IMR-90 (cell line): ENCODE data around the gene RRP1. TPM values are rescaled to one million over a fixed set of nuclear protein-coding genes. Genes with fewer than 3 reads are reported as not detected.
"Not testable (repeated sequence)": the region's sequence is repeated elsewhere in the genome, so short reads cannot be mapped to it uniquely, and the experiment has no call there.

Source experiments
- ATAC-seq: fragments of 200-7000 bp; cut with Tn5 transposase; 2 replicates; pipeline ENCODE4 v1.9.1; 2020; ENCODE audit warnings: low read depth, mild to moderate bottlenecking, moderate library complexity
- BruUV-seq: library from RNA; stranded (reverse); fragments of 400-500 nt; replicated peaks from 2 replicates; lab custom pipeline; 2021; lab: Mats Ljungman, UMichigan
- CTCF ChIA-PET: fragments of 300-600 bp; formaldehyde crosslinking; extraction: SDS; loops from one replicate; lab custom pipeline; 2021; ENCODE audit warnings: antibody characterized with exemption; lab: Yijun Ruan, JAX
- POLR2A ChIA-PET: fragments of 300-600 bp; sonication (Branson Sonifier 250); formaldehyde crosslinking; loops from one replicate; lab custom pipeline; 2022; ENCODE audit warnings: antibody characterized with exemption; ENCODE audit not compliant: unreplicated experiment; lab: Charles Lee
- DNase-seq: peaks from one replicate; pipeline ENCODE4 v3.0.0; 2013
- H2AFZ ChIP-seq: replicated peaks from 2 replicates; pipeline ENCODE3; 2013; ENCODE audit warnings: low read length, mild to moderate bottlenecking; ENCODE audit not compliant: poor library complexity
- H2AK5ac ChIP-seq: 2 replicates; pipeline ENCODE4 v1.6.1; 2013; ENCODE audit warnings: low read depth, low read length, inconsistent platforms
- H2AK9ac ChIP-seq: replicated peaks from 2 replicates; pipeline ENCODE3; 2013; ENCODE audit warnings: mild to moderate bottlenecking, low read depth, low read length, moderate library complexity; ENCODE audit not compliant: poor library complexity
- H2BK120ac ChIP-seq: 2 replicates; pipeline ENCODE4 v1.6.1; 2013; ENCODE audit warnings: low read depth, low read length, inconsistent platforms
- H2BK15ac ChIP-seq: 3 replicates; pipeline ENCODE4 v1.6.1; 2013; ENCODE audit warnings: low read depth, low read length, inconsistent platforms
- H2BK20ac ChIP-seq: 2 replicates; pipeline ENCODE4 v1.6.1; 2013; ENCODE audit warnings: low read depth, mild to moderate bottlenecking, inconsistent platforms, low read length, moderate library complexity
- H2BK5ac ChIP-seq: 2 replicates; pipeline ENCODE4 v1.6.1; 2013; ENCODE audit warnings: mild to moderate bottlenecking, low read depth, low read length, inconsistent platforms; ENCODE audit not compliant: poor library complexity, severe bottlenecking
- H3K14ac ChIP-seq: replicated peaks from 2 replicates; pipeline ENCODE4 v1.6.1; 2013; ENCODE audit warnings: low read depth, low read length, inconsistent platforms
- H3K18ac ChIP-seq: 2 replicates; pipeline ENCODE4 v1.6.1; 2013; ENCODE audit warnings: low read depth, low read length, control low read depth
- H3K23ac ChIP-seq: 2 replicates; pipeline ENCODE4 v1.6.1; 2013; ENCODE audit warnings: low read depth, low read length, inconsistent platforms
- H3K27ac ChIP-seq: 2 replicates; pipeline ENCODE4 v1.5.1; 2013; ENCODE audit warnings: mild to moderate bottlenecking, control low read depth, low read length; ENCODE audit not compliant: insufficient read depth
- H3K27me3 ChIP-seq: 2 replicates; pipeline ENCODE4 v1.6.1; 2013; ENCODE audit warnings: low read length; ENCODE audit not compliant: control insufficient read depth, insufficient read depth
- H3K36me3 ChIP-seq: 2 replicates; pipeline ENCODE4 v1.6.1; 2013; ENCODE audit warnings: low read length, mixed read lengths; ENCODE audit not compliant: control insufficient read depth, insufficient read depth
- H3K4ac ChIP-seq: 2 replicates; pipeline ENCODE4 v1.6.1; 2013; ENCODE audit warnings: low read depth, low read length, inconsistent platforms
- H3K4me1 ChIP-seq: 2 replicates; pipeline ENCODE4 v1.6.1; 2013; ENCODE audit warnings: low read length, mixed read lengths; ENCODE audit not compliant: control insufficient read depth, insufficient read depth
- H3K4me2 ChIP-seq: 2 replicates; pipeline ENCODE4 v1.6.1; 2013; ENCODE audit warnings: low read depth, mild to moderate bottlenecking, control low read depth, low read length, moderate library complexity
- H3K4me3 ChIP-seq: 2 replicates; pipeline ENCODE4 v1.5.1; 2013; ENCODE audit warnings: low read depth, mild to moderate bottlenecking, control low read depth, low read length, moderate library complexity; ENCODE audit not compliant: insufficient read depth
- H3K56ac ChIP-seq: 2 replicates; pipeline ENCODE4 v1.6.1; 2013; ENCODE audit warnings: low read length, inconsistent platforms; ENCODE audit not compliant: insufficient read depth; ENCODE audit errors: extremely low read depth
- H3K79me1 ChIP-seq, 2 experiments: 2 replicates each; pipeline ENCODE4 v1.6.1; 2013; ENCODE audit warnings: low read length in 2 of 2, inconsistent platforms in 1 of 2, low read depth in 1 of 2
- H3K9ac ChIP-seq: 2 replicates; pipeline ENCODE4 v1.6.1; 2013; ENCODE audit warnings: low read depth, low read length, control low read depth
- H3K9me1 ChIP-seq: 2 replicates; pipeline ENCODE4 v1.6.1; 2013; ENCODE audit warnings: low read length, inconsistent platforms; ENCODE audit not compliant: insufficient read depth
- H3K9me3 ChIP-seq: 2 replicates; pipeline ENCODE4 v1.6.1; 2013; ENCODE audit warnings: low read length; ENCODE audit not compliant: control insufficient read depth, insufficient read depth
- H4K20me1 ChIP-seq: 2 replicates; pipeline ENCODE4 v1.6.1; 2013; ENCODE audit warnings: low read length, inconsistent platforms; ENCODE audit not compliant: insufficient read depth
- H4K5ac ChIP-seq: 2 replicates; pipeline ENCODE4 v1.6.1; 2013; ENCODE audit warnings: mild to moderate bottlenecking, low read depth, low read length, control low read depth
- H4K8ac ChIP-seq, 2 experiments: 2 replicates each; pipeline ENCODE4 v1.6.1; 2013; ENCODE audit warnings: low read depth in 2 of 2, low read length in 2 of 2, control low read depth in 1 of 2, inconsistent platforms in 1 of 2
- H4K91ac ChIP-seq: 2 replicates; pipeline ENCODE4 v1.6.1; 2013; ENCODE audit warnings: low read depth, low read length, inconsistent platforms; ENCODE audit not compliant: insufficient read depth
- WGBS, 2 experiments: methylation state at CpG; one replicate each; pipeline versions ENCODE4 v1.1.5 to v1.1.7; 2013; ENCODE audit warnings: missing lambda C conversion rate in 2 of 2; ENCODE audit not compliant: insufficient read length in 1 of 2; ENCODE audit errors: extremely low coverage in 2 of 2; 5-methylcytosine and 5-hydroxymethylcytosine counted together
- dilution Hi-C: fragments of 300-500 bp; cut with HindIII; formaldehyde crosslinking; loops from one replicate; pipeline ENCODE4 v1.14.3; 2018; ENCODE audit warnings: low sequenced_read_pairs; ENCODE audit not compliant: unreplicated experiment
- in situ Hi-C: fragments of 300-500 bp; cut with MboI; formaldehyde crosslinking; loops from 3 replicates; pipeline ENCODE4 v1.14.3; 2019; ENCODE audit warnings: low sequenced_read_pairs, inconsistent platforms, mixed read lengths
- intact Hi-C: fragments of 100-400 bp; cut with micrococcal nuclease; formaldehyde crosslinking; loops from 2 replicates; pipeline ENCODE4 v1.10.0; 2022
- polyA plus RNA-seq, 3 experiments: library from polyadenylated mRNA; depleted of rRNA; stranded (reverse); fragments of >200 nt; gene quantifications; 2 replicates each; pipeline ENCODE4 v1.2.3, GENCODE V29; 2012; ENCODE audit warnings: low replicate concordance in 1 of 3
- total RNA-seq: library from RNA; depleted of rRNA; stranded (reverse); fragments of >200 nt; gene quantifications from 2 replicates; pipeline ENCODE4 v1.2.3, GENCODE V29; 2012

RRP1 gene
- total and polyA plus RNA-seq, 2 of the 4 experiments (the other 2 are of a cell fraction): 20.2 to 23.3 TPM

DNA sequence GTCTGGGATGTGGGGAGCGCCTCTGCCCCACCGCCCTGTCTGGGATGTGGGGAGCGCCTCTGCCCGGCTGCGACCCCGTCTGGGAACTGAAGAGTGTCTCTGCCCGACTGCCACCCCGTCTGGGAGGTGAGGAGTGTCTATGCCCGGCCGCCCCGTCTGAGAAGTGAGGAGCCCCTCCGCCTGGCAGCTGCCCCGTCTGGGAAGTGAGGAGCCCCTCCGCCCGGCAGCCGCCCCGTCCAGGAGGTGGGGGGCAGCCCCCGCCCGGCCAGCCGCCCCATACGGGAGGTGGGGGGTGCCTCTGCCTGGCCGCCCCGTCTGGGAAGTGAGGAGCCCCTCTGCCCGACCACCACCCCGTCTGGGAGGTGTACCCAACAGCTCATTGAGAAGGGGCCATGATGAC, 32.8 kb downstream of the RRP1 start:
- dilution Hi-C loops, H3K4me2 ChIP-seq, H3K18ac ChIP-seq, CTCF ChIA-PET, H3K9me3 ChIP-seq, H2AFZ ChIP-seq, H2BK120ac ChIP-seq, BruUV-seq, H3K4ac ChIP-seq, H2AK9ac ChIP-seq, H2AK5ac ChIP-seq, H3K23ac ChIP-seq, H3K14ac ChIP-seq, H3K9me1 ChIP-seq, POLR2A ChIA-PET, H4K5ac ChIP-seq, H2BK20ac ChIP-seq, in situ Hi-C loops, H4K91ac ChIP-seq, H3K56ac ChIP-seq, H2BK5ac ChIP-seq, DNase-seq, H3K9ac ChIP-seq, H3K4me3 ChIP-seq, H3K27me3 ChIP-seq, H3K4me1 ChIP-seq, H3K79me1 ChIP-seq, H3K27ac ChIP-seq, intact Hi-C loops, H3K36me3 ChIP-seq, ATAC-seq, H2BK15ac ChIP-seq, H4K8ac ChIP-seq, H4K20me1 ChIP-seq: not testable (repeated sequence)
- no CpG with 5 or more reads among the region's 25 CpGs for WGBS, 2 experiments

- POLR2A ChIA-PET, H3K9me3 ChIP-seq, H3K14ac ChIP-seq, H3K9ac ChIP-seq, H2AFZ ChIP-seq, H4K20me1 ChIP-seq, H4K91ac ChIP-seq, H3K56ac ChIP-seq, intact Hi-C loops, CTCF ChIA-PET, H3K4ac ChIP-seq, H3K27me3 ChIP-seq, H3K4me2 ChIP-seq, H4K5ac ChIP-seq, H3K4me1 ChIP-seq, dilution Hi-C loops, H3K9me1 ChIP-seq, DNase-seq, H3K18ac ChIP-seq, H2AK9ac ChIP-seq, H2BK15ac ChIP-seq, BruUV-seq, H2BK20ac ChIP-seq, H3K23ac ChIP-seq, H3K36me3 ChIP-seq, H4K8ac ChIP-seq, H3K27ac ChIP-seq, in situ Hi-C loops, H3K4me3 ChIP-seq, H2BK5ac ChIP-seq, ATAC-seq, H2AK5ac ChIP-seq, H3K79me1 ChIP-seq, H2BK120ac ChIP-seq: not testable (repeated sequence)
- WGBS, 2 experiments: no CpG with 5 or more reads among the region's 5 CpGs
Observed at GRCh38 chr21:43822741-43823140, 33.4 kb downstream of the RRP1 start.
